Adrenal gland (tissue), 5 donors: Measurements from ENCODE around the gene FBXL17.

Source experiments
- POLR2A ChIP-seq, 2 donors: fragments of 450-650 bp; IDR thresholded peaks; one replicate each; pipeline ENCODE4 v1.6.1; 2017; ENCODE audit warnings: antibody characterized with exemption in 2 of 2, mild to moderate bottlenecking in 2 of 2, moderate library complexity in 1 of 2
- TF ChIP-seq, protein P1 (sequence below), 6 experiments: fragments of 450-650 bp in 4 of 6; fragments of 200-600 bp in 2 of 6; sonication (generic) in 1 of 6; IDR thresholded peaks; 1 replicate in 5 of 6; 2 replicates in 1 of 6; pipeline versions ENCODE4 v1.5.1 to v1.8.0; 2016 to 2021; ENCODE audit warnings: antibody characterized with exemption in 6 of 6, mild to moderate bottlenecking in 2 of 6, moderate library complexity in 1 of 6
- donor health status: DM: no; HTN: no; CAD: no.

DNA sequence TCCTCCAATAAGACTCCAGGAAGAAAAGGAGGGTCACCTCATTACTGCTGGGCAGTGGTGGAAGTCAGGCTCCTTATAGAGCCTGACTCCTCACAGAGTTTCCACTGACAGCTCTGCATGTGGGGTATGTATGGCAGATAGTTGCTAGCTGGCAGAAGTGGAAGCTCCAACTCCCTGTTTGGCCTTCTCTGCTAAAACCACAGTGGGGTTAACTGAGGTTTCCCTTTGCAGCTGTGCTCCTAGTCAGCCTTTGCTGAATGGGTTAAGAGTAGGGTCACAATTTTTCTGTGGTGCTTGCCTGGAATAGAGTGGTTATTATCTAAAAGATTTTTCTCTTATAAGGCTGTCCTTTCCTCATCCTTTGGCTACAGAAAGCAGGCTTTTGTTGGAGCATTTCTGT is 327.5 kb downstream of the FBXL17 start:
- TF ChIP-seq POLR2A (IDR thresholded peaks at IDR 0.05) = no peak
- TF ChIP-seq, protein P1, sequence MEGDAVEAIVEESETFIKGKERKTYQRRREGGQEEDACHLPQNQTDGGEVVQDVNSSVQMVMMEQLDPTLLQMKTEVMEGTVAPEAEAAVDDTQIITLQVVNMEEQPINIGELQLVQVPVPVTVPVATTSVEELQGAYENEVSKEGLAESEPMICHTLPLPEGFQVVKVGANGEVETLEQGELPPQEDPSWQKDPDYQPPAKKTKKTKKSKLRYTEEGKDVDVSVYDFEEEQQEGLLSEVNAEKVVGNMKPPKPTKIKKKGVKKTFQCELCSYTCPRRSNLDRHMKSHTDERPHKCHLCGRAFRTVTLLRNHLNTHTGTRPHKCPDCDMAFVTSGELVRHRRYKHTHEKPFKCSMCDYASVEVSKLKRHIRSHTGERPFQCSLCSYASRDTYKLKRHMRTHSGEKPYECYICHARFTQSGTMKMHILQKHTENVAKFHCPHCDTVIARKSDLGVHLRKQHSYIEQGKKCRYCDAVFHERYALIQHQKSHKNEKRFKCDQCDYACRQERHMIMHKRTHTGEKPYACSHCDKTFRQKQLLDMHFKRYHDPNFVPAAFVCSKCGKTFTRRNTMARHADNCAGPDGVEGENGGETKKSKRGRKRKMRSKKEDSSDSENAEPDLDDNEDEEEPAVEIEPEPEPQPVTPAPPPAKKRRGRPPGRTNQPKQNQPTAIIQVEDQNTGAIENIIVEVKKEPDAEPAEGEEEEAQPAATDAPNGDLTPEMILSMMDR (IDR thresholded peaks at IDR 0.05) = no peak
